Ishikawa (cell line): ENCODE data around the gene PEPD.

Experiments
- CEBPB ChIP-seq: IDR thresholded peaks from 2 replicates; pipeline ENCODE4 v1.6.1; 2012
- CREB1 ChIP-seq: IDR thresholded peaks from 2 replicates; pipeline ENCODE4 v1.6.1; 2012; ENCODE audit warnings: low read depth
- EGR1 ChIP-seq: IDR thresholded peaks from 2 replicates; pipeline ENCODE4 v1.6.1; 2012
- EP300 ChIP-seq: IDR thresholded peaks from 2 replicates; pipeline ENCODE4 v1.6.1; 2012; ENCODE audit warnings: borderline replicate concordance
- FOXM1 ChIP-seq: IDR thresholded peaks from 2 replicates; pipeline ENCODE4 v1.6.1; 2012; ENCODE audit warnings: low read depth, borderline replicate concordance
- MAX ChIP-seq: IDR thresholded peaks from 2 replicates; pipeline ENCODE4 v1.6.1; 2012
- NFIC ChIP-seq: IDR thresholded peaks from 2 replicates; pipeline ENCODE4 v1.6.1; 2012
- RAD21 ChIP-seq: IDR thresholded peaks from 2 replicates; pipeline ENCODE4 v1.6.1; 2012; ENCODE audit warnings: low read depth
- REST ChIP-seq: IDR thresholded peaks from 2 replicates; pipeline ENCODE4 v1.6.1; 2012; ENCODE audit warnings: low read depth, mild to moderate bottlenecking
- TAF1 ChIP-seq: IDR thresholded peaks from 2 replicates; pipeline ENCODE4 v1.6.1; 2012; ENCODE audit warnings: low read depth, mild to moderate bottlenecking
- TCF12 ChIP-seq: IDR thresholded peaks from 2 replicates; pipeline ENCODE4 v1.6.1; 2012; ENCODE audit warnings: low read depth
- TEAD4 ChIP-seq: IDR thresholded peaks from 2 replicates; pipeline ENCODE4 v1.6.1; 2012
- USF1 ChIP-seq: IDR thresholded peaks from 2 replicates; pipeline ENCODE4 v1.6.1; 2012
- YY1 ChIP-seq: IDR thresholded peaks from 2 replicates; pipeline ENCODE4 v1.6.1; 2012; ENCODE audit warnings: low read depth
- ZBTB7A ChIP-seq: IDR thresholded peaks from 2 replicates; pipeline ENCODE4 v1.6.1; 2012; ENCODE audit warnings: low read depth

Gene PEPD

GRCh38 chr19:33357556-33357955 lies 164.0 kb downstream of the PEPD start:
- TF ChIP-seq FOXM1 (no peak), MAX (no peak), CEBPB (no peak), TEAD4 (no peak), EGR1 (no peak), TCF12 (no peak), USF1 (no peak), ZBTB7A (no peak), REST (no peak), TAF1 (no peak), YY1 (no peak), CREB1 (no peak)

GRCh38 chr19:33355535-33355934 lies 166.1 kb downstream of the PEPD start:
- no peak for TF ChIP-seq ZBTB7A
- TF ChIP-seq TCF12, result no peak
- no peak for TF ChIP-seq EP300
- no peak for TF ChIP-seq NFIC
- no peak for TF ChIP-seq USF1
- no peak for TF ChIP-seq CREB1
- no peak for TF ChIP-seq TAF1
- TF ChIP-seq EGR1, result no peak
- no peak for TF ChIP-seq MAX
- TF ChIP-seq YY1, result no peak
- TF ChIP-seq FOXM1, result no peak
- no peak for TF ChIP-seq RAD21
- no peak for TF ChIP-seq CEBPB
- TF ChIP-seq TEAD4, result no peak
- TF ChIP-seq REST, result no peak

GRCh38 chr19:33350538-33351309 lies 170.9 kb downstream of the PEPD start:
- TF ChIP-seq CEBPB (no peak), REST (no peak), RAD21 (no peak), TCF12 (no peak), EP300 (no peak), YY1 (no peak), MAX (no peak), TAF1 (no peak), ZBTB7A (no peak), FOXM1 (no peak), EGR1 (no peak), TEAD4 (no peak), CREB1 (no peak), NFIC (no peak)
